ENCODE results near the gene OPCML.

Gene OPCML

GRCh38 chr11:133549826-133550225 is 17.5 kb upstream of the OPCML start:
- H3K27me3 Mint-ChIP-seq: peaks cover 1% of the 10 kb centered on the region
- H3K9me3 Mint-ChIP-seq: no peaks in the 10 kb centered on the region
- H3K36me3 Mint-ChIP-seq: no peaks in the 10 kb centered on the region
- H3K27ac Mint-ChIP-seq: no peak overlapping the region
- H3K4me3 Mint-ChIP-seq: no peak overlapping the region
- no peaks in the 10 kb centered on the region for H3K4me1 Mint-ChIP-seq

DNA sequence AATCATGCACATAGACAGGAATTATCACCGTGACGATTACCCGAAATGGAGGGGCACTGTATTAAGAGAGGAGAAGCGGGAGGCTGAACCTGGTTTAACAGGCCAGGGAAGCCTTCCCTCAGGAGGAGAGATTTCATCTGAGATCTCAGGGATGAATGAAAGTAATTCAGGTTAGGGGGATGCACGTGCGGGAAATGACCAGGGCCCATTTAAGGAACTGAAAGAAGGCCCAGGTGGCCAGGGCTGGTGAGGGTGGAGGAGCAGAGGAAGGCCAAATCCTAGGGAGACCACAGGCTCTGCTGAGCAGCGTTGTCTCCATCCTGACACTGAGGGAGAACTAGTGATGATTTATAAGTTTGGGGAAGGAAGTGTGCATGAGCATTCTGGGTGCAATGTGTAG is 16.3 kb upstream of the OPCML start:
- Mint-ChIP-seq H3K9me3 (no peaks in the 10 kb centered on the region), H3K4me1 (no peaks in the 10 kb centered on the region), H3K27ac (no peak overlapping the region), H3K4me3 (no peak overlapping the region), H3K27me3 (peaks cover 1% of the 10 kb centered on the region), H3K36me3 (no peaks in the 10 kb centered on the region)

DNA sequence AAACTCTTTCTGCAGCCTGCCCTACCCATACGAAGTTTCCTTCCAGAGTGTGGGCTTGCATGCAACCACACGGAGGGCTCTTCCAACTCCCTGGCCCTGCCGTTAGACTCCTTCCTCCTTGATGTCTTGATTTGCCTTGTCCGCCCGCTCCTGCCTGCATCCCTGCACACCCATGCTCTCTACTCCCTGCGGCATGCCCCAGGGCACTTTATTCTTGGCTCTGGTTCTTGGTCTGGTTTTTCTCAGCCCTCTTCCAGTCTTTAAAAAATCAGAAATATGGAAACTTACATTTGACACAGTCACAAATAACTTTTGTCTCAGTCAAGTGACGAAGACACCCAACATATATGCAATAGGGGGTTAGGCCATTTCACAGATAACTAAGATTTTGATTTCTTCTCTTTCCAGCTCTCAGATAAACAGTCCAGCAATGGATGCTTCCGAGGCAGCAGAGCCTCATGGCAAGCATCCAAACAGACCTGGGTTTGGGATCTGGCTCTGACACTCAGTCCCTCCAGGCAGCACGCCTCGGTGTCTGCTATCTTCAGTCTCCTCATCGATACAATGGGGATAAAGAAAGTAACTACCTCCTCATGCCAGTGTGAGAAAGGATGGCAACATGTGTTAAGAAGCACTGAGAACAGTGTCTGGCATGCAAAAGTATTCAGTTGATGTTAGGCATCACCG is 15.7 kb upstream of the OPCML start:
- no peaks in the 10 kb centered on the region for H3K36me3 Mint-ChIP-seq
- H3K9me3 Mint-ChIP-seq: no peaks in the 10 kb centered on the region
- H3K4me1 Mint-ChIP-seq: no peaks in the 10 kb centered on the region
- no peak overlapping the region for H3K27ac Mint-ChIP-seq
- no peak overlapping the region for H3K4me3 Mint-ChIP-seq
- peaks cover 1% of the 10 kb centered on the region for H3K27me3 Mint-ChIP-seq

DNA sequence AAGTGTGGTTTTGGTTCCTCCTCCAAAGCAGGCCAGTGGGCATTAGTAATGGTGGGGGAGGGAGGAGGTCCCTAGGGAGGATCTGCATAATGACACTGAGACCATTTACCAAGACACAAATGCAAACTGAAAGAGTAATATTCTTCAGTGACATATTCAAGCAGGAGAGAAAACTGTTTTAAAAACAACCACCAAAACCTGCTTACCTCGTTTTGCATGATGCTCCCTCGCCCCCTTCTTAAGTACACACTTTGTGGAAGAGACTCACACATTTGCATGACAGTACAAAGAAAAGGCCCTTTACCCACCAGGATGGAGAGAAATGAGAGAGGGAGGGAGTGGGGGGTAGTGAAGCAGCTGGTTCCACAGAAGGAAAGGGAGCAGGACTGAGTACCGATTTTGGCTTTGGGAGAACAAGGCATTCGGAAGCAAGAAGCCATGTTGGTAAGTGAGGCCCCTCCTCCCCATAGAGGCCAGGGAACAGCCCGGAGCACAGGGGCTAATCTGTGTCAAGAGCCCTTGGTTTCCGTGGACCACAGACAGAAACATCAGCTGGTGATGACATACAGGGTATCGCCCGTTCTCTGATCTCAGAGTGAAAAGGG is 13.0 kb upstream of the OPCML start:
- no peaks in the 10 kb centered on the region for H3K36me3 Mint-ChIP-seq
- H3K27ac Mint-ChIP-seq: no peak overlapping the region

GRCh38 chr11:133541720-133542095 is 9.4 kb upstream of the OPCML start:
- H3K27ac Mint-ChIP-seq: no peak overlapping the region
- H3K4me1 Mint-ChIP-seq: no peaks in the 10 kb centered on the region
- peaks cover 1% of the 10 kb centered on the region for H3K27me3 Mint-ChIP-seq
- no peaks in the 10 kb centered on the region for H3K9me3 Mint-ChIP-seq
- no peak overlapping the region for H3K4me3 Mint-ChIP-seq
- no peaks in the 10 kb centered on the region for H3K36me3 Mint-ChIP-seq

More for the DNA sequence above, 13.0 kb upstream of the OPCML start:
- H3K4me3 Mint-ChIP-seq: no peak overlapping the region
- H3K27me3 Mint-ChIP-seq: peaks cover 1% of the 10 kb centered on the region
- no peaks in the 10 kb centered on the region for H3K4me1 Mint-ChIP-seq
- H3K9me3 Mint-ChIP-seq: no peaks in the 10 kb centered on the region

DNA sequence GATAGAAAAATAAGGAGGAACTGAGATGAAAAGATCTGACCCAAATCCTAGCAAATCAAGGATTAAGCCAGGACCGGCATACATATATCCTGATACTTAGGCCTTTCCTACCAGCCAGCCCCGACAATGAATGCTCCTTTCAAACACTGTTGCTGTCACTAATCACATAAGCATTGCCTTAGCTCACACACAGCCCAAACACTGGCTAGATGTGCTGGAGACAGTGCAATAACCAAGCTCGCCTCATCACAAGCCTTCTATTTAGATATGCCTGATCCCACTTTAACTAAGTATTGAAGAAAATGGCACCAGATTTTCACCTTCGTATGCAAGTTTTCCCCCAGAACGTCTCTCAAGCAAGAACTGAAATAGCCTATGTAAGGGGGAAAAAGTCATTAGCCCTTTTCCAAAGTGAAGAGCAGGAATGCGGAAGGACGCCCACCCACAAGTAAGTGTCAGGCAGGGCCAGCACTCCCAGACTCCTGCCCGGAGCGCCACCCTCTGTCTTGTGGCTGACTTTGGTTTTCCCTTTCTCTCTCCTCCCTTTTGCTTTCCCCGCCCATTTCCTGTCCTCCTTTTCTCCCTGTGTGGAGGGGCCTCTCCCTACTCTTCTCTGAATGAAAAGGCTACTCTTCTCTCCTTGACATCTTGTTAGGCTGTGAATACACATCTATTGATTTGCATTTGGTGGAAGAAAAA is 8.9 kb upstream of the OPCML start:
- no peaks in the 10 kb centered on the region for H3K4me1 Mint-ChIP-seq
- no peaks in the 10 kb centered on the region for H3K36me3 Mint-ChIP-seq
- no peaks in the 10 kb centered on the region for H3K9me3 Mint-ChIP-seq
- H3K4me3 Mint-ChIP-seq: no peak overlapping the region
- no peak overlapping the region for H3K27ac Mint-ChIP-seq
- H3K27me3 Mint-ChIP-seq: peaks cover 1% of the 10 kb centered on the region

DNA sequence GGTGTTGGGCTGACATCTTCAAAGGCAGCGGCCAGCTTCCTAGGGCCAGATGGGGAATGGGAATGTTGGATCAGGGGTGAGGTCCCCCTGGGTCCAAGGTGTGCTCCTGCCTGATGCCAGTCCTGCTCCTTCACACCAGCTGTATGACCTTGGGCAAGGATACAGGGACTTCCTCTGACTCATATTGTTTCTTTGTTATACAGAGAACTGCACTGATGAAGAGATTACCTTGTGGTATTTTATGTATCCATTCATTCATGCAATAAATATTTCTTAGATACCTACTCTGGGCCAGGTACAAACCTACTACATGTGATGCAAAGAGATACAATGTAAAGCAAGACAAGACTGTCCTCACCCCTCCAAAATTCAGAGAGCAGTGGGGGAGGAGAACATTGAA is 3.9 kb upstream of the OPCML start:
- H3K27ac Mint-ChIP-seq: no peak overlapping the region
- no peaks in the 10 kb centered on the region for H3K36me3 Mint-ChIP-seq
- H3K27me3 Mint-ChIP-seq: peaks cover 10% of the 10 kb centered on the region
- no peaks in the 10 kb centered on the region for H3K9me3 Mint-ChIP-seq
- no peak overlapping the region for H3K4me3 Mint-ChIP-seq
- H3K4me1 Mint-ChIP-seq: no peaks in the 10 kb centered on the region

DNA sequence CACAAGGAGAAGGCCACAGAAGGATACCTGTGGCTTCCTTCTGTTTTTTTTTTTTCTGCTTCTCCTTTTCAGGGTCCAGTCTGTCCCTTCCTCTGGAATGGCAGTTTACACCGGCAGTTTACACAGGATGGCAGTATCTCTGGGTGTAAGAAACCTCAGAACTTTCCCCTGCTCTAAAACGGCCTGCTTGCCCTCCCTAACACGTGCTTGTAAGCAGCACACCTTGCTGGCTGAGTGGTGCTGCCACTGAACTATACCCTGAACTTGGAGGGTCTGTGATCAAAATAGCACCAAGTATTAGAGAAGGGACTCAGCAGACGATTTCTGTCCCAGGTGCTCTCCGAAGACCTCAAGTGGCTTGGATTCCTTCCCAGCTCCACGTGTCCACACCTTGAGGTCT is 904 bp upstream of the OPCML start:
- peaks cover 25% of the 10 kb centered on the region for H3K27me3 Mint-ChIP-seq
- no peaks in the 10 kb centered on the region for H3K4me1 Mint-ChIP-seq
- H3K9me3 Mint-ChIP-seq: no peaks in the 10 kb centered on the region
- H3K36me3 Mint-ChIP-seq: no peaks in the 10 kb centered on the region
- H3K27ac Mint-ChIP-seq: no peak overlapping the region
- H3K4me3 Mint-ChIP-seq: no peak overlapping the region

DNA sequence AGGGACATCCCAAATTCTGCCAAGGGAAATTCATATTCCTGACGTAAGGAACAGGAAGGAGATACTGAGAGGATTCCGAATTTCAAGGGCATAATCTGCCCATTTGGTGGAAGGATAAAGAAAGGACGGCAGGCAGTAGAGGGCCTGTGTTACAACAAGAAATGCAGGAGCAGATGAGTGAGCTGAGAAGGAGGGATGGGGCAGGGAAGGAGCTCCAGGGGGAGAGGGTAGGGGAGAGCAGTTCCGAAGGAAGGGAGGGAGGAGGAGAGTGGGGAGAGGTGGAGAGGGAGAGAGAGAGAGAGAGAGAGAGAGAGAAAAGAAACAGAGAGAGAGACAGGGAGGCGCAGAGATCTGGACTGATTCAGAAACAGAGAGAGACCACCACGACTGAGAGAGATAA is 843 bp downstream of the OPCML start:
- Mint-ChIP-seq H3K4me1 (no peaks in the 10 kb centered on the region), H3K27me3 (peaks cover 25% of the 10 kb centered on the region), H3K36me3 (no peaks in the 10 kb centered on the region), H3K4me3 (no peak overlapping the region), H3K27ac (no peak overlapping the region), H3K9me3 (no peaks in the 10 kb centered on the region)

DNA sequence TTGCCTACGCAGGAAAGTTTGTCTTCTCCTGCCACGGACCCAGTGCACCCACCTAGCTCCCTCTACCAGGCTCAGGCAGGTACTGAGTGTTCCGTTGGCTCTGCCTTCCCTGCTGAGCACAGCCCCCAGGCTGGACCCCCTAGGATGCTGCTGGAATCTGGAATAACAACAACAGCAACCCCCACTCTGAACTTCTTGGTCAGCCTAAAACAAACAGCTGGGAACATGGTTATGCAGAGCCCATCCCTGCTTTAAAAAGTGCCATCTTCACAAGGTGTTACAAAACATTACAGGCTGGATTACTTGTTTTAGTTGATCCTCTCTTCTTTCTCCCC is 1.8 kb downstream of the OPCML start:
- no peak overlapping the region for H3K4me3 Mint-ChIP-seq
- H3K27me3 Mint-ChIP-seq: peaks cover 25% of the 10 kb centered on the region
- no peaks in the 10 kb centered on the region for H3K36me3 Mint-ChIP-seq
- H3K9me3 Mint-ChIP-seq: no peaks in the 10 kb centered on the region
- H3K27ac Mint-ChIP-seq: no peak overlapping the region
- no peaks in the 10 kb centered on the region for H3K4me1 Mint-ChIP-seq

- Mint-ChIP-seq H3K9me3 (no peaks in the 10 kb centered on the region), H3K27ac (no peak overlapping the region), H3K27me3 (peaks cover 25% of the 10 kb centered on the region), H3K4me3 (no peak overlapping the region), H3K4me1 (no peaks in the 10 kb centered on the region), H3K36me3 (no peaks in the 10 kb centered on the region)
These were observed 2.3 kb downstream of the OPCML start for GRCh38 chr11:133529807-133530500.

DNA sequence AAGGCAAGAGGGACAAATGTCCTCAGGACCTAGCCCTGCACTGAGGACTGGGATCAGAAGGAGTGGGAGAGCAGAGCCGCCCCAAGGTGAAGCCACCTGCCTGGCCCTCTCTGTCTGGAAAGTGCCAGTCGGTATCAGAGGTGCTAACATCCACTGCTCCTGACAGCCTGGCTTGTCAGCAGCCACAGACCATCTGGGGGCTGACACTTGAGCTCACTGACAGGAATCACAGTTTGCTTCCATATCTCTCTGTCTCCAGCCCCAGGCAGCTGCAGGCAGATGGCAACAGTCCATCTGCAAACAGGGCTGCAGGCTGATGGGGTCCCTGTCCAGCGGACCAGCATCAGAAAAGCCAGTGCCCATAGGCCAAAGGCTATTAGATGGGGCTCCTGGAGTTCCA is 5.5 kb downstream of the OPCML start:
- Mint-ChIP-seq H3K9me3 (no peaks in the 10 kb centered on the region), H3K4me1 (no peaks in the 10 kb centered on the region), H3K27ac (no peak overlapping the region), H3K4me3 (no peak overlapping the region), H3K36me3 (no peaks in the 10 kb centered on the region), H3K27me3 (peaks cover 19% of the 10 kb centered on the region)

DNA sequence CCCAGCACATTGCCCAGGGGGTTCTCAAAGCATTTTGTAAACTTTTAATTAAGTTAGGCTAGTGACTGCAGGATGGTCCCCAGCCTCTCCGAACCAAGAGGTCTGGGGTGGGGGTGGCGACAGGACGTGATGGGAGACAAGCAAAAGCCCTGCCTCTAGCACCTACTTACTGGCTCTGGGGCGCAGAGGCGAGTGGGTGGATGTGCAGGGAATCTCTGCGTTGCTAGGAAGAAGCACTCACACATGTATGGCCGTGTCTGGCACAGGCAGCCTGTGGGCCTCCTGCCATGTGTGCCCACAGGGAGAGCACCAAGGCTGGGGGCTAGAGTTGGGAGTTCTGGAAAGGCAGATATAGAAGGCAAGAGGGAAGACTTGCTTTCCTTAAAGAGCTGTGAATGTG is 6.3 kb downstream of the OPCML start:
- H3K4me1 Mint-ChIP-seq: no peaks in the 10 kb centered on the region
- peaks cover 13% of the 10 kb centered on the region for H3K27me3 Mint-ChIP-seq
- H3K4me3 Mint-ChIP-seq: no peak overlapping the region
- H3K27ac Mint-ChIP-seq: no peak overlapping the region
- no peaks in the 10 kb centered on the region for H3K36me3 Mint-ChIP-seq
- H3K9me3 Mint-ChIP-seq: no peaks in the 10 kb centered on the region

DNA sequence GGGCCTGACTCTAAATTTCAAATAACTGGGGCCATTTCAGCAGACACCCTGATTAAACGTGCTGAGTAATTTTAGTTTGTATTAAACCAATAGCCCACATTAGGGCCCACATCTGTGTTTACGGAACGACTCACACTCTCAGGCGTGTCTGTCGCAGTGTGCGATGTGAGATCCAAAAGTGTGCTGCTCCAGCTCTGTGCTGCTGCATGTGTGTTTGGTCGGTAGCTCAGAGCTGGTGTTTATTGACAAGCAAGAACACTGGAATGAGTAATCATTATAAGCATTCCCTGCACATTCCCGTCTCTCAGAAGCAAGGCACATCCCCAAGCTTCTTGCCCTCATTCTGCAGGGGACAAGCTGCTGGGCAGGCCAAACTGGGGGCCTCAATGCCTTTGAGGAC is 7.8 kb downstream of the OPCML start:
- Mint-ChIP-seq H3K27ac (no peak overlapping the region), H3K27me3 (peaks cover 7% of the 10 kb centered on the region), H3K4me1 (no peaks in the 10 kb centered on the region), H3K4me3 (no peak overlapping the region), H3K9me3 (no peaks in the 10 kb centered on the region), H3K36me3 (no peaks in the 10 kb centered on the region)

DNA sequence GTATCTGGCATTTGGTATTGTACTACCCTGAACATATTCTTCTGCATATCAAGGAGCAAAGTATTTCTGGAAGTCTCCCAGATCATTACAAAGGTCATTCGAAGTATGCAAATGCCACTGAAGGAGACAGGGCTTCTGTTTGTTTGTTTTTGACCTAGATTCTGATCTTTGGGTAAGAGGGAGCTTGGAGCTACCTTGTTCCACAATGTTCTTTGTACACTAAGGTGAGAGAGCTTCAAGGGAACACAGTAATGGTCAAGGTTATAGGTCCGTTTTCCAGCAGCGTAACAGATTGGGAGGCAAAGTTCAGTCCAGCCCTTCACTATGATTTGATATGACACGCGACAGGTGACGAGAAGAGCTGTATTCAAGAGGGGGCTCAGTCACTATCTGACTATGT is 10.0 kb downstream of the OPCML start:
- Mint-ChIP-seq H3K27me3 (no peaks in the 10 kb centered on the region), H3K9me3 (no peaks in the 10 kb centered on the region), H3K27ac (no peak overlapping the region), H3K4me1 (no peaks in the 10 kb centered on the region), H3K4me3 (no peak overlapping the region), H3K36me3 (no peaks in the 10 kb centered on the region)

GRCh38 chr11:133521502-133521901 is 10.8 kb downstream of the OPCML start:
- no peaks in the 10 kb centered on the region for H3K27me3 Mint-ChIP-seq
- H3K27ac Mint-ChIP-seq: no peak overlapping the region
- H3K9me3 Mint-ChIP-seq: no peaks in the 10 kb centered on the region

More at GRCh38 chr11:133521502-133521901, 10.8 kb downstream of the OPCML start:
- Mint-ChIP-seq H3K36me3 (no peaks in the 10 kb centered on the region), H3K4me1 (no peaks in the 10 kb centered on the region), H3K4me3 (no peak overlapping the region)
